Left lung (tissue), 14 donors: Measurements from ENCODE around the gene UCKL1. TPM values are rescaled to one million over a fixed set of nuclear protein-coding genes. Genes with fewer than 3 reads are reported as not detected.

Experiments
- ATAC-seq: fragments of 200-7000 bp; cut with Tn5 transposase; one replicate; pipeline ENCODE4 v1.9.1; 2020; ENCODE audit warnings: moderate library complexity
- DNase-seq, 4 donors: peaks; one replicate each; pipeline ENCODE4 v3.0.0-alpha.2; 2013 to 2020
- H3K27ac ChIP-seq, 2 donors: fragments of 200-600 bp; sonication (generic) in 1 of 2; one replicate each; pipeline versions ENCODE4 v1.5.0 to v1.8.0; 2020 to 2021
- H3K27me3 ChIP-seq, 2 donors: fragments of 200-600 bp; sonication (generic) in 1 of 2; one replicate each; pipeline versions ENCODE4 v1.5.0 to v1.8.0; 2020 to 2021
- H3K36me3 ChIP-seq, 2 donors: fragments of 200-600 bp; sonication (generic) in 1 of 2; one replicate each; pipeline versions ENCODE4 v1.5.0 to v1.8.0; 2020 to 2021
- H3K4me1 ChIP-seq, 2 donors: fragments of 200-600 bp; one replicate each; pipeline ENCODE4 v1.8.0; 2021
- H3K4me3 ChIP-seq, 2 donors: fragments of 200-600 bp; sonication (generic) in 1 of 2; one replicate each; pipeline versions ENCODE4 v1.5.0 to v1.8.0; 2020 to 2021; ENCODE audit warnings: mild to moderate bottlenecking in 1 of 2
- H3K9me3 ChIP-seq, 2 donors: fragments of 200-600 bp; sonication (generic) in 1 of 2; one replicate each; pipeline versions ENCODE4 v1.5.0 to v1.8.0; 2020 to 2021
- CTCF ChIP-seq, 2 donors: fragments of 200-600 bp; sonication (generic) in 1 of 2; IDR thresholded peaks; one replicate each; pipeline versions ENCODE4 v1.5.0 to v1.8.0; 2021; ENCODE audit warnings: antibody characterized with exemption in 2 of 2
- intact Hi-C, 2 donors: fragments of 100-400 bp; cut with DNase I; formaldehyde crosslinking; loops; one replicate each; pipeline versions ENCODE4 v1.11.2 to v1.14.2; 2022
- long read RNA-seq, 12 donors: library from polyadenylated mRNA in 2 of 12; unstranded in 2 of 12; transcript quantifications; one replicate each; pipeline ENCODE4 v2.0.0 and lab custom pipeline, GENCODE V29; 2019 to 2026
- polyA plus RNA-seq, 6 donors: library from polyadenylated mRNA; unstranded; fragments of 120-200 nt; gene quantifications; one replicate each; pipeline ENCODE4 v1.2.1, GENCODE V29; 2013; ENCODE audit not compliant: insufficient read length in 6 of 6
- total RNA-seq, 2 donors: library from RNA; stranded (reverse); fragmentation: NEBNext Ultra II Directional; extraction: Animal tissue kit (Norgen Biotek cat#: 25700); gene quantifications; one replicate each; pipeline ENCODE4 v1.2.1, GENCODE V29; 2021
- donor health status: DM: no; HTN: yes; CAD: no.
- donor health status: DM: no; HTN: no; CAD: no.

UCKL1 gene
- total RNA-seq (10 to 100 TPM; 26.7 to 31.6 TPM), polyA plus RNA-seq (10 to 100 TPM; 47.1 to 68.8 (median 60.0) TPM)
- long read RNA-seq, donor 1, partial matches to known transcripts = 12 of 13 reads
- long read RNA-seq, donor 1, other reads (novel, unspliced or antisense) = 0 of 13 reads
- long read RNA-seq, donor 2, partial matches to known transcripts = 71 of 116 reads
- long read RNA-seq, donor 2, other reads (novel, unspliced or antisense) = 43 of 116 reads
- long read RNA-seq, donor 3 = 0 reads
- long read RNA-seq, donor 4, partial matches to known transcripts = 9 of 22 reads
- long read RNA-seq, donor 4, other reads (novel, unspliced or antisense) = 13 of 22 reads
- long read RNA-seq, donor 5, partial matches to known transcripts = 0 of 6 reads
- long read RNA-seq, donor 5, other reads (novel, unspliced or antisense) = 6 of 6 reads
- long read RNA-seq, donor 6 = 0 reads
- long read RNA-seq, donor 7 = 0 reads
- long read RNA-seq, donor 8 = 0 reads
- long read RNA-seq, donor 9 = 0 reads
- long read RNA-seq, donor 10, partial matches to known transcripts = 0 of 10 reads
- long read RNA-seq, donor 10, other reads (novel, unspliced or antisense) = 10 of 10 reads
- long read RNA-seq, donor 11 = 0 reads
- long read RNA-seq, donor 12 = 0 reads

GRCh38 chr20:63955827-63956663 lies at the start of gene UCKL1:
Gene UCKL1 (minus strand): TSS chr20:63956416. CDS start chr20:63956372, 44 bp downstream.
- TF ChIP-seq CTCF (IDR thresholded peaks at IDR 0.05) = no peak
- no peaks in the 10 kb centered on the region for H3K9me3 ChIP-seq
- ATAC-seq (peak; percentile 85), DNase-seq (peak; percentile 89 to 95 (median 94))
- peak within 1 kb of the TSS; percentile 94 to 100 for H3K4me3 ChIP-seq
- intact Hi-C loops = no loop called here
- H3K4me1 ChIP-seq = peaks cover 20 to 56% of the 10 kb centered on the region in 2 donors
- no peaks in the 10 kb centered on the region for H3K27me3 ChIP-seq
- H3K27ac ChIP-seq = peak within 1 kb of the TSS; percentile 72 to 84
- peaks cover 0 to 27% of the 10 kb centered on the region in 2 donors for H3K36me3 ChIP-seq

GRCh38 chr20:64005394-64005793 lies 49.2 kb upstream of the UCKL1 start:
- H3K36me3 ChIP-seq = peaks cover 1 to 94% of the 10 kb centered on the region in 2 donors
- H3K4me1 ChIP-seq = peaks cover 0 to 9% of the 10 kb centered on the region in 2 donors
- no peak for TF ChIP-seq CTCF (IDR thresholded peaks at IDR 0.05)
- H3K27ac ChIP-seq = no peak overlapping the region
- H3K27me3 ChIP-seq = no peaks in the 10 kb centered on the region
- ATAC-seq (no peak), DNase-seq (no peak)
- no peak overlapping the region for H3K4me3 ChIP-seq
- no peaks in the 10 kb centered on the region for H3K9me3 ChIP-seq
- intact Hi-C loops = no loop called here

- Histone ChIP-seq H3K27me3 (no peaks in the 10 kb centered on the region), H3K27ac (no peak overlapping the region), H3K36me3 (peaks cover 0 to 94% of the 10 kb centered on the region in 2 donors), H3K4me3 (no peak overlapping the region), H3K9me3 (no peaks in the 10 kb centered on the region), H3K4me1 (peaks cover 0 to 9% of the 10 kb centered on the region in 2 donors)
- DNase-seq = no peak
- no peak for TF ChIP-seq CTCF (IDR thresholded peaks at IDR 0.05)
- ATAC-seq = peak; percentile 49
- intact Hi-C loops = no loop called here
These were observed 47.9 kb upstream of the UCKL1 start for GRCh38 chr20:64003960-64004725.

- no peak for ATAC-seq
- Histone ChIP-seq H3K4me3 (no peak overlapping the region), H3K27me3 (no peaks in the 10 kb centered on the region), H3K27ac (no peak overlapping the region), H3K4me1 (no peaks in the 10 kb centered on the region), H3K9me3 (no peaks in the 10 kb centered on the region), H3K36me3 (peaks cover 0 to 100% of the 10 kb centered on the region in 2 donors)
- intact Hi-C loops = no loop called here
- TF ChIP-seq CTCF (IDR thresholded peaks at IDR 0.05) = no peak
- no peak for DNase-seq
These were observed 45.4 kb upstream of the UCKL1 start for GRCh38 chr20:64001607-64002011.
